Mesenchymal stem cell (in vitro differentiated cells and primary cell): ENCODE results near the gene OR10Z1. TPM values are rescaled to one million over a fixed set of nuclear protein-coding genes. Genes with fewer than 3 reads are reported as not detected.

Experiments used
- DNase-seq: peaks from one replicate; pipeline ENCODE4 v3.0.0-alpha.2; 2013
- H2AFZ ChIP-seq: one replicate; pipeline ENCODE4 v1.6.1; 2013; ENCODE audit warnings: low read depth, mild to moderate bottlenecking, control low read depth, inconsistent platforms, low read length, moderate library complexity
- H2AK5ac ChIP-seq: 2 replicates; pipeline ENCODE4 v1.6.1; 2013; ENCODE audit warnings: low read length, moderate library complexity, mild to moderate bottlenecking, inconsistent platforms; ENCODE audit not compliant: severe bottlenecking
- H2BK120ac ChIP-seq: one replicate; pipeline ENCODE4 v1.6.1; 2013; ENCODE audit warnings: low read depth, mild to moderate bottlenecking, inconsistent platforms, low read length, moderate library complexity
- H2BK12ac ChIP-seq, 2 experiments: one replicate each; pipeline ENCODE4 v1.6.1; 2013; ENCODE audit warnings: inconsistent platforms in 2 of 2, low read length in 2 of 2, mild to moderate bottlenecking in 2 of 2, moderate library complexity in 2 of 2, control low read depth in 1 of 2
- H2BK15ac ChIP-seq: one replicate; pipeline ENCODE4 v1.6.1; 2013; ENCODE audit warnings: mild to moderate bottlenecking, low read depth, inconsistent platforms; ENCODE audit not compliant: poor library complexity, severe bottlenecking
- H2BK5ac ChIP-seq: 2 replicates; pipeline ENCODE4 v1.6.1; 2013; ENCODE audit warnings: low read depth, mild to moderate bottlenecking, low read length, control low read depth, inconsistent platforms; ENCODE audit not compliant: poor library complexity, severe bottlenecking
- H3K14ac ChIP-seq, 2 experiments: one replicate each; pipeline ENCODE4 v1.6.1; 2013; ENCODE audit warnings: inconsistent platforms in 2 of 2, low read length in 2 of 2, control low read depth in 1 of 2, mild to moderate bottlenecking in 1 of 2, moderate library complexity in 1 of 2
- H3K18ac ChIP-seq, 2 experiments: one replicate each; pipeline ENCODE4 v1.6.1; 2013; ENCODE audit warnings: inconsistent platforms in 2 of 2, low read length in 2 of 2, control low read depth in 1 of 2, low read depth in 1 of 2, mild to moderate bottlenecking in 1 of 2
- H3K23ac ChIP-seq, 2 experiments: one replicate each; pipeline ENCODE4 v1.6.1; 2013; ENCODE audit warnings: inconsistent platforms in 2 of 2, low read length in 2 of 2, mild to moderate bottlenecking in 2 of 2, moderate library complexity in 2 of 2, control low read depth in 1 of 2
- H3K27ac ChIP-seq: 2 replicates; pipeline ENCODE4 v1.5.1; 2013; ENCODE audit warnings: mild to moderate bottlenecking, moderate library complexity, low read length, control low read depth, inconsistent platforms; ENCODE audit not compliant: poor library complexity, severe bottlenecking
- H3K27me3 ChIP-seq, 2 experiments: 2 replicates each; pipeline versions ENCODE4 v1.6.1 to v1.7.0; 2013; ENCODE audit warnings: low read length in 2 of 2, mild to moderate bottlenecking in 2 of 2, moderate library complexity in 2 of 2, control low read depth in 1 of 2, inconsistent platforms in 1 of 2; ENCODE audit not compliant: control insufficient read depth in 1 of 2, insufficient read depth in 1 of 2
- H3K36me3 ChIP-seq, 2 experiments: 2 replicates each; pipeline versions ENCODE4 v1.6.1 to v1.7.0; 2013; ENCODE audit warnings: low read length in 2 of 2, control low read depth in 1 of 2, inconsistent platforms in 1 of 2, low read depth in 1 of 2, mild to moderate bottlenecking in 1 of 2; ENCODE audit not compliant: insufficient read depth in 2 of 2, control insufficient read depth in 1 of 2
- H3K4ac ChIP-seq, 2 experiments: one replicate each; pipeline ENCODE4 v1.6.1; 2013; ENCODE audit warnings: inconsistent platforms in 2 of 2, low read length in 2 of 2, mild to moderate bottlenecking in 2 of 2, moderate library complexity in 2 of 2, control low read depth in 1 of 2, low read depth in 1 of 2
- H3K4me1 ChIP-seq: 2 replicates; pipeline ENCODE4 v1.6.1; 2013; ENCODE audit warnings: low read depth, low read length, control low read depth; ENCODE audit not compliant: control insufficient read depth, insufficient read depth
- H3K4me2 ChIP-seq: 2 replicates; pipeline ENCODE4 v1.6.1; 2013; ENCODE audit warnings: low read length, mild to moderate bottlenecking, inconsistent platforms; ENCODE audit not compliant: poor library complexity, severe bottlenecking
- H3K4me3 ChIP-seq, 2 experiments: 2 replicates each; pipeline versions ENCODE4 v1.5.1 to v1.7.0; 2013; ENCODE audit warnings: low read length in 2 of 2, mild to moderate bottlenecking in 2 of 2, control low read depth in 1 of 2, low read depth in 1 of 2; ENCODE audit not compliant: insufficient read depth in 1 of 2
- H3K79me1 ChIP-seq: replicated peaks from 2 replicates; pipeline ENCODE4 v1.6.1; 2013; ENCODE audit warnings: mild to moderate bottlenecking, control low read depth, low read length, inconsistent platforms; ENCODE audit not compliant: poor library complexity, severe bottlenecking
- H3K9ac ChIP-seq: 2 replicates; pipeline ENCODE4 v1.7.0; 2013; ENCODE audit warnings: mild to moderate bottlenecking, low read length, moderate library complexity
- H3K9me3 ChIP-seq: 2 replicates; pipeline ENCODE4 v1.7.0; 2013; ENCODE audit warnings: mild to moderate bottlenecking, low read length; ENCODE audit not compliant: control insufficient read depth
- H4K8ac ChIP-seq: one replicate; pipeline ENCODE4 v1.6.1; 2013; ENCODE audit warnings: inconsistent platforms, mild to moderate bottlenecking, low read length, moderate library complexity
- H4K91ac ChIP-seq: one replicate; pipeline ENCODE4 v1.6.1; 2013; ENCODE audit warnings: mild to moderate bottlenecking, low read length, inconsistent platforms
- WGBS: methylation state at CpG from one replicate; pipeline ENCODE4 v1.1.7; 2013; ENCODE audit warnings: mixed read lengths; 5-methylcytosine and 5-hydroxymethylcytosine counted together
- polyA plus RNA-seq, 2 experiments: library from polyadenylated mRNA; stranded (reverse); fragments of 200-250 nt; gene quantifications; one replicate each; pipeline ENCODE4 v1.2.3, GENCODE V29; 2013

Gene OR10Z1
- polyA plus RNA-seq (2013, experiment 1 of 2), result not detected
- not detected for polyA plus RNA-seq (2013, experiment 2 of 2)

GRCh38 chr1:158604968-158605367 lies at the start of gene OR10Z1:
Gene OR10Z1 (plus strand): TSS chr1:158605268. CDS start chr1:158606439, 1,171 bp downstream.
- H3K9me3 ChIP-seq, result no peaks in the 10 kb centered on the region
- H2AFZ ChIP-seq, result no peak within 1 kb of the TSS
- no peak within 1 kb of the TSS for H2BK12ac ChIP-seq
- no peaks in the 10 kb centered on the region for H3K36me3 ChIP-seq
- no peak within 1 kb of the TSS for H3K4ac ChIP-seq
- no peaks in the 10 kb centered on the region for H3K79me1 ChIP-seq
- no peaks in the 10 kb centered on the region for H3K27me3 ChIP-seq
- H3K27ac ChIP-seq, result no peak within 1 kb of the TSS
- no peak within 1 kb of the TSS for H3K14ac ChIP-seq
- 63% methylated on average over 1 of the region's 1 CpG for WGBS
- no peak within 1 kb of the TSS for H4K8ac ChIP-seq
- no peaks in the 10 kb centered on the region for H3K4me1 ChIP-seq
- H3K9ac ChIP-seq, result no peak within 1 kb of the TSS
- no peak for DNase-seq
- H2BK120ac ChIP-seq, result no peak within 1 kb of the TSS
- no peak within 1 kb of the TSS for H2BK15ac ChIP-seq
- no peak within 1 kb of the TSS for H3K23ac ChIP-seq
- no peak within 1 kb of the TSS for H3K4me3 ChIP-seq
- no peak within 1 kb of the TSS for H4K91ac ChIP-seq
- no peak within 1 kb of the TSS for H3K18ac ChIP-seq
- no peak within 1 kb of the TSS for H2AK5ac ChIP-seq
- no peak within 1 kb of the TSS for H2BK5ac ChIP-seq
- H3K4me2 ChIP-seq, result no peak within 1 kb of the TSS

- H3K27me3 ChIP-seq, result no peaks in the 10 kb centered on the region
- no peak overlapping the region for H2BK15ac ChIP-seq
- DNase-seq, result no peak
- H2AFZ ChIP-seq, result no peak overlapping the region
- H3K36me3 ChIP-seq, result no peaks in the 10 kb centered on the region
- no peak overlapping the region for H2BK12ac ChIP-seq
- H2BK5ac ChIP-seq, result no peak overlapping the region
- H3K14ac ChIP-seq, result no peak overlapping the region
- H3K4me2 ChIP-seq, result no peak overlapping the region
- H2BK120ac ChIP-seq, result no peak overlapping the region
- H3K79me1 ChIP-seq, result no peaks in the 10 kb centered on the region
- H3K9ac ChIP-seq, result no peak overlapping the region
- H3K4ac ChIP-seq, result no peak overlapping the region
- H3K9me3 ChIP-seq, result no peaks in the 10 kb centered on the region
- H4K8ac ChIP-seq, result no peak overlapping the region
- H2AK5ac ChIP-seq, result no peak overlapping the region
- no peak overlapping the region for H3K27ac ChIP-seq
- H3K4me1 ChIP-seq, result no peaks in the 10 kb centered on the region
- H3K4me3 ChIP-seq, result no peak overlapping the region
- WGBS, result no CpG with 5 or more reads among the region's 1 CpG
- H4K91ac ChIP-seq, result no peak overlapping the region
- H3K18ac ChIP-seq, result no peak overlapping the region
- H3K23ac ChIP-seq, result no peak overlapping the region
These were observed 45.4 kb upstream of the OR10Z1 start for GRCh38 chr1:158559696-158560095.

GRCh38 chr1:158563853-158564252 lies 41.2 kb upstream of the OR10Z1 start:
- H3K4me2 ChIP-seq, result no peak overlapping the region
- H3K14ac ChIP-seq, result no peak overlapping the region
- H3K18ac ChIP-seq, result no peak overlapping the region
- H3K27ac ChIP-seq, result no peak overlapping the region
- H3K9me3 ChIP-seq, result no peaks in the 10 kb centered on the region
- no peaks in the 10 kb centered on the region for H3K4me1 ChIP-seq
- H2AFZ ChIP-seq, result no peak overlapping the region
- no peaks in the 10 kb centered on the region for H3K36me3 ChIP-seq
- no peak overlapping the region for H2BK5ac ChIP-seq
- no peaks in the 10 kb centered on the region for H3K27me3 ChIP-seq
- H2BK15ac ChIP-seq, result no peak overlapping the region
- no CpG with 5 or more reads among the region's 2 CpGs for WGBS
- H2BK12ac ChIP-seq, result no peak overlapping the region
- H3K4me3 ChIP-seq, result no peak overlapping the region
- H3K9ac ChIP-seq, result no peak overlapping the region
- no peak for DNase-seq
- H3K23ac ChIP-seq, result no peak overlapping the region
- no peak overlapping the region for H4K8ac ChIP-seq
- no peak overlapping the region for H4K91ac ChIP-seq
- H2AK5ac ChIP-seq, result no peak overlapping the region
- no peak overlapping the region for H2BK120ac ChIP-seq
- H3K4ac ChIP-seq, result no peak overlapping the region
- H3K79me1 ChIP-seq, result no peaks in the 10 kb centered on the region

GRCh38 chr1:158564608-158565007 lies 40.5 kb upstream of the OR10Z1 start:
- no peaks in the 10 kb centered on the region for H3K9me3 ChIP-seq
- H3K27ac ChIP-seq, result no peak overlapping the region
- no peak overlapping the region for H3K4ac ChIP-seq
- H2BK15ac ChIP-seq, result no peak overlapping the region
- no peak overlapping the region for H4K8ac ChIP-seq
- H4K91ac ChIP-seq, result no peak overlapping the region
- no peaks in the 10 kb centered on the region for H3K4me1 ChIP-seq
- H3K4me3 ChIP-seq, result no peak overlapping the region
- H3K27me3 ChIP-seq, result no peaks in the 10 kb centered on the region
- DNase-seq, result no peak
- no peak overlapping the region for H3K18ac ChIP-seq
- 92% methylated on average over 1 of the region's 2 CpGs for WGBS
- no peak overlapping the region for H2BK12ac ChIP-seq
- no peak overlapping the region for H2AFZ ChIP-seq
- no peak overlapping the region for H3K14ac ChIP-seq
- H2BK5ac ChIP-seq, result no peak overlapping the region
- no peak overlapping the region for H3K4me2 ChIP-seq
- H3K9ac ChIP-seq, result no peak overlapping the region
- no peaks in the 10 kb centered on the region for H3K79me1 ChIP-seq
- no peaks in the 10 kb centered on the region for H3K36me3 ChIP-seq
- H2BK120ac ChIP-seq, result no peak overlapping the region
- no peak overlapping the region for H3K23ac ChIP-seq
- no peak overlapping the region for H2AK5ac ChIP-seq
